HEK293T (cell line): ENCODE results near the gene CD48.

Source experiments
- CTCF ChIA-PET: fragments of 350-600 bp; formaldehyde crosslinking; extraction: SDS; loops from one replicate; lab custom pipeline; 2021; ENCODE audit warnings: antibody characterized with exemption, inconsistent platforms; lab: Yijun Ruan, JAX
- POLR2A ChIA-PET: fragments of 350-600 bp; formaldehyde crosslinking; extraction: SDS; loops from one replicate; lab custom pipeline; 2020; ENCODE audit warnings: antibody characterized with exemption, inconsistent platforms; lab: Yijun Ruan, JAX
- DNase-seq: peaks from one replicate; pipeline ENCODE4 v3.0.0; 2012; ENCODE audit warnings: mixed read lengths; ENCODE audit errors: extremely low spot score
- ARNT ChIP-seq: fragments of 450-650 bp; IDR thresholded peaks from 2 replicates; pipeline ENCODE4 v1.6.1; 2017; ENCODE audit warnings: mild to moderate bottlenecking
- BHLHE40 ChIP-seq: fragments of 450-650 bp; IDR thresholded peaks from 2 replicates; pipeline ENCODE4 v1.6.1; 2016; ENCODE audit warnings: mild to moderate bottlenecking, moderate library complexity, borderline replicate concordance
- CTBP1 ChIP-seq: fragments of 450-650 bp; IDR thresholded peaks from 2 replicates; pipeline ENCODE4 v1.6.1; 2016; ENCODE audit warnings: borderline replicate concordance
- ELF4 ChIP-seq: fragments of 450-650 bp; IDR thresholded peaks from 2 replicates; pipeline ENCODE4 v1.6.1; 2017; ENCODE audit warnings: antibody characterized with exemption
- FOXA1 ChIP-seq: fragments of 450-650 bp; IDR thresholded peaks from 2 replicates; pipeline ENCODE4 v1.6.1; 2016; ENCODE audit warnings: mild to moderate bottlenecking
- FOXK2 ChIP-seq: fragments of 450-650 bp; IDR thresholded peaks from 2 replicates; pipeline ENCODE4 v1.6.1; 2016; ENCODE audit warnings: mild to moderate bottlenecking
- FOXM1 ChIP-seq: fragments of 450-650 bp; IDR thresholded peaks from 2 replicates; pipeline ENCODE4 v1.6.1; 2017; ENCODE audit warnings: mild to moderate bottlenecking, borderline replicate concordance
- HDGF ChIP-seq: fragments of 450-650 bp; IDR thresholded peaks from 2 replicates; pipeline ENCODE4 v1.6.1; 2017; ENCODE audit warnings: antibody characterized with exemption, borderline replicate concordance
- L3MBTL2 ChIP-seq: fragments of 450-650 bp; conservative IDR thresholded peaks from 2 replicates; pipeline ENCODE4 v1.6.1; 2016; ENCODE audit warnings: mild to moderate bottlenecking
- LEF1 ChIP-seq: fragments of 450-650 bp; IDR thresholded peaks from 2 replicates; pipeline ENCODE4 v1.6.1; 2017; ENCODE audit warnings: mild to moderate bottlenecking, borderline replicate concordance
- NFRKB ChIP-seq: fragments of 450-650 bp; IDR thresholded peaks from 2 replicates; pipeline ENCODE4 v1.6.1; 2016; ENCODE audit warnings: mild to moderate bottlenecking, moderate library complexity
- SP1 ChIP-seq: fragments of 450-650 bp; IDR thresholded peaks from 2 replicates; pipeline ENCODE4 v1.6.1; 2017
- SUZ12 ChIP-seq: fragments of 450-650 bp; IDR thresholded peaks from 2 replicates; pipeline ENCODE4 v1.6.1; 2016; ENCODE audit warnings: mild to moderate bottlenecking
- TARDBP ChIP-seq: fragments of 450-650 bp; IDR thresholded peaks from 2 replicates; pipeline ENCODE4 v1.6.1; 2016
- ZNF384 ChIP-seq: fragments of 450-650 bp; IDR thresholded peaks from 2 replicates; pipeline ENCODE4 v1.6.1; 2016
- TF ChIP-seq, protein P1 (sequence below): fragments of 450-650 bp; IDR thresholded peaks from 2 replicates; pipeline ENCODE4 v1.6.1; 2016

The CD48 gene

GRCh38 chr1:160669276-160669675 is 42.3 kb downstream of the CD48 start:
- CTCF ChIA-PET = no interaction called here
- TF ChIP-seq, protein P1, sequence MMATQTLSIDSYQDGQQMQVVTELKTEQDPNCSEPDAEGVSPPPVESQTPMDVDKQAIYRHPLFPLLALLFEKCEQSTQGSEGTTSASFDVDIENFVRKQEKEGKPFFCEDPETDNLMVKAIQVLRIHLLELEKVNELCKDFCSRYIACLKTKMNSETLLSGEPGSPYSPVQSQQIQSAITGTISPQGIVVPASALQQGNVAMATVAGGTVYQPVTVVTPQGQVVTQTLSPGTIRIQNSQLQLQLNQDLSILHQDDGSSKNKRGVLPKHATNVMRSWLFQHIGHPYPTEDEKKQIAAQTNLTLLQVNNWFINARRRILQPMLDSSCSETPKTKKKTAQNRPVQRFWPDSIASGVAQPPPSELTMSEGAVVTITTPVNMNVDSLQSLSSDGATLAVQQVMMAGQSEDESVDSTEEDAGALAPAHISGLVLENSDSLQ = no peak
- TF ChIP-seq CTBP1 (no peak), ARNT (no peak), FOXM1 (no peak), LEF1 (no peak), ELF4 (no peak), ZNF384 (no peak), HDGF (no peak), SP1 (no peak)

DNA sequence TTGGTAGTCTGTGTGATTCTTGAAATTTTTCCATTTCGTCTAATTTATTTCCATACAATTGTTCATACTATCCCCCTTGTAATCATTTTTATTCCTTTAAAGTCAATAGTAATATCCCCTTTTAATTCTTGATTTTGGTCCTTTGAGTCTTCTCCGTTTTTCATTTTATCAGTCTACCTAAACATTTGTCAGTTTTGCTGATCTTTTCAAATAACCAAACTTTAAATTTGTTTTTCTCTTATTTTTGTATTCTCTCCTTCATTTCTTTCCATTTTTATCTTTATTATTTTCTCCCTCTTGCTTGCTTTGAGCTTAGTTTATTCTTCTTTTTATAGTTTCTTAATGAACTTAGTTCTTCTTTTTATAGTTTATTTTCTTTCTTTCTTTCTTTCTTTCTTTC is 43.7 kb downstream of the CD48 start:
- no peak for DNase-seq
- ChIA-PET CTCF (no interaction called here), POLR2A (no interaction called here)
- TF ChIP-seq LEF1 (no peak), FOXK2 (no peak), L3MBTL2 (no peak), BHLHE40 (no peak), FOXA1 (no peak), SUZ12 (no peak)

More at GRCh38 chr1:160669276-160669675, 42.3 kb downstream of the CD48 start:
- POLR2A ChIA-PET = no interaction called here
- no peak for DNase-seq

DNA sequence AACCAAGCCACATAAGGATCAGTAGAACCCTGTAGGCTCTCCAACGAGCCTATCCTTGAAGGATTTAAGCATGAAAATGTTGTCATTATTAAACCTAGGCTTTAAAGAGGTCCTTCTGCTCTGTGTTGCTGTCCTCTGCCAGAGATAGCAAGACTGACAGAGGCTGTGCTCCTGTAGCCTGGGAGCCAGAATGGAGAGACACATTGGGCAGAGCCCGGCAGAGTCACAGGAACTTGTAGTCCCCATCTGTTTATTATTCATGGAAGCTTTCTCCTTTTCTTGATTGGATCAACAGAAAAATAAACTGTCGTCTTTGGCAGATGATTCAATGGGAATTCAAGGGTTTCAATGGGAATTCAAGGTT is 45.6 kb downstream of the CD48 start:
- CTCF ChIA-PET = no interaction called here

GRCh38 chr1:160665330-160666078 is 46.1 kb downstream of the CD48 start:
- POLR2A ChIA-PET = no interaction called here
- TF ChIP-seq CTBP1 (no peak), FOXK2 (no peak), ZNF384 (no peak), LEF1 (no peak), FOXM1 (no peak), L3MBTL2 (no peak), TARDBP (no peak), FOXA1 (no peak), ELF4 (no peak)
- no peak for DNase-seq
- CTCF ChIA-PET = no interaction called here

More for the DNA sequence above, 45.6 kb downstream of the CD48 start:
- POLR2A ChIA-PET = no interaction called here
- DNase-seq = no peak
- TF ChIP-seq LEF1 = no peak
- no peak for TF ChIP-seq HDGF
- TF ChIP-seq ARNT = no peak
- TF ChIP-seq SUZ12 = no peak
- no peak for TF ChIP-seq FOXK2
- TF ChIP-seq NFRKB = no peak
- no peak for TF ChIP-seq ZNF384
- TF ChIP-seq TARDBP = no peak
- TF ChIP-seq, protein P1 = no peak
- no peak for TF ChIP-seq FOXM1
- no peak for TF ChIP-seq SP1
- no peak for TF ChIP-seq L3MBTL2
- TF ChIP-seq CTBP1 = no peak
- no peak for TF ChIP-seq ELF4

DNA sequence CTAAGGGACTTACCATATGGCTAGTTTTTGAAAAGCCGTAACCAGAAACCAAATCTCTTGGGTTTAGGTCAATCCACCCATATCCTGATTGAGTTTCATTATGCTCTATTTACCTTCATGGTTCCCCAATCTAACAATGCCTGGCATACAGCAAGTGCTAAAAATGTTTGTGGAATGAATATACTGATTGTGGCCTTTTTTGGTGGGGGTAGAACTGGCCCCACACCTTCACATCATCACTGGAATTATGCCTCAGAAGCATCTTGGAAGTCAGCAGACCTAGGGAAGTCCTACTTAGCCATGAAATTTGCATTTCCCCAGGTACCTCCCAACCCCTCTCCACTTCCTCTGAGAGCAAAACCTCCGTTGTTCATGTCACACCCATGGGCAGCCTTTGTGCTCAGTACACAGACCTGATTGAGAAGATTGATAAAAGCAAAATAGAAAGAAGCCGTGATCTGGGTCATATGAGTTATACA is 47.0 kb downstream of the CD48 start:
- POLR2A ChIA-PET = no interaction called here
- no peak for DNase-seq

DNA sequence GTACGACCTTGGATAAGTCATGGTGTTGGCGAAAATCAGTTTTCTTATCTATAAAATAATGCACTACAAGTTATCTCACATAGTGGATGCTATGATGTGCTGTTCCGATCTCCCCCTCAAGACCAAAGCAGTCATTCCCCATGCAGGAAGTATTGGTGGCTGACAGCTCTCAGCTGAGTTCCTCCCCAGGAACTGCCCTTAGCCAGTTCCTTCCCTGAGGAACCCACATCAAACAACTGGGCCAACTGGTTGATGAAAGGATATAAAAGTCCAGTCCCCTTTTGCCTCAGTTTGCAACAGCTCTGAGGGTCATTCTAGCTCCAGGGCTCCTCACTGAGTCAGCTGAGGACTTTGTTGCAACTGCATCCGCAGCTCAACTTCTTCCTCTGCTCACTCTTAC is 48.7 kb downstream of the CD48 start:
- ChIA-PET POLR2A (no interaction called here), CTCF (no interaction called here)
- TF ChIP-seq ELF4 (no peak), NFRKB (no peak), TARDBP (no peak), ARNT (no peak), CTBP1 (no peak), BHLHE40 (no peak), FOXK2 (no peak), ZNF384 (no peak), SP1 (no peak), FOXA1 (no peak), L3MBTL2 (no peak), SUZ12 (no peak), HDGF (no peak), FOXM1 (no peak), LEF1 (no peak)
- TF ChIP-seq, protein P1 = no peak
- no peak for DNase-seq

More for the DNA sequence above, 47.0 kb downstream of the CD48 start:
- CTCF ChIA-PET = no interaction called here
- TF ChIP-seq BHLHE40 = no peak
- no peak for TF ChIP-seq SP1
- no peak for TF ChIP-seq LEF1
- no peak for TF ChIP-seq L3MBTL2
- TF ChIP-seq FOXK2 = no peak
- no peak for TF ChIP-seq CTBP1
- TF ChIP-seq ZNF384 = no peak
- TF ChIP-seq HDGF = no peak
- TF ChIP-seq FOXA1 = no peak
- TF ChIP-seq ELF4 = no peak
- no peak for TF ChIP-seq TARDBP
- TF ChIP-seq FOXM1 = no peak
- TF ChIP-seq ARNT = no peak
- TF ChIP-seq, protein P1 = no peak
- TF ChIP-seq SUZ12 = no peak
